Suprapubic skin (tissue), 4 donors: ENCODE results near the gene CHST11. TPM values are rescaled to one million over a fixed set of nuclear protein-coding genes. Genes with fewer than 3 reads are reported as not detected.

Source experiments
- DNase-seq, 2 donors: peaks; one replicate each; pipeline ENCODE4 v3.0.0-alpha.2; 2019; ENCODE audit warnings: low spot score in 2 of 2
- H3K27ac ChIP-seq: fragments of 200-600 bp; sonication (generic); one replicate; pipeline ENCODE4 v1.5.1; 2019
- H3K27me3 ChIP-seq: fragments of 200-600 bp; sonication (generic); one replicate; pipeline ENCODE4 v1.5.1; 2019
- H3K36me3 ChIP-seq: fragments of 200-600 bp; sonication (generic); one replicate; pipeline ENCODE4 v1.5.1; 2019
- H3K4me1 ChIP-seq: fragments of 200-600 bp; sonication (generic); one replicate; pipeline ENCODE4 v1.5.1; 2019
- H3K4me3 ChIP-seq: fragments of 200-600 bp; sonication (generic); one replicate; pipeline ENCODE4 v1.5.1; 2019; ENCODE audit warnings: mild to moderate bottlenecking
- H3K9me3 ChIP-seq: fragments of 200-600 bp; sonication (generic); one replicate; pipeline ENCODE4 v1.5.1; 2019
- EP300 ChIP-seq: sonication (generic); formaldehyde crosslinking; IDR thresholded peaks from one replicate; pipeline ENCODE4 v1.6.1; 2017; ENCODE audit warnings: antibody characterized with exemption
- POLR2A ChIP-seq, 2 donors: fragments of 450-650 bp; IDR thresholded peaks; one replicate each; pipeline ENCODE4 v1.6.1; 2017; ENCODE audit warnings: antibody characterized with exemption in 2 of 2, mild to moderate bottlenecking in 2 of 2, moderate library complexity in 2 of 2
- POLR2AphosphoS5 ChIP-seq, 3 donors: sonication (generic); formaldehyde crosslinking; IDR thresholded peaks; one replicate each; pipeline ENCODE4 v1.6.1; 2017; ENCODE audit warnings: antibody characterized with exemption in 3 of 3
- WGBS: methylation state at CpG from one replicate; pipeline ENCODE4 v1.1.5; 2018; 5-methylcytosine and 5-hydroxymethylcytosine counted together
- total RNA-seq, 4 donors: library from RNA; depleted of rRNA; stranded (reverse); fragments of >200 nt; gene quantifications; one replicate each; pipeline ENCODE4 v1.1.0, GENCODE V29; 2016
- TF ChIP-seq, protein P1 (sequence below), 2 donors: fragments of 200-600 bp in 1 of 2; fragments of 450-650 bp in 1 of 2; sonication (generic) in 1 of 2; IDR thresholded peaks; one replicate each; pipeline ENCODE4 v1.5.1; 2016 to 2019; ENCODE audit warnings: antibody characterized with exemption in 2 of 2, mild to moderate bottlenecking in 1 of 2, moderate library complexity in 1 of 2

Gene CHST11
- 1 to 10 TPM; 1.8 to 5.8 (median 3.8) TPM for total RNA-seq

DNA sequence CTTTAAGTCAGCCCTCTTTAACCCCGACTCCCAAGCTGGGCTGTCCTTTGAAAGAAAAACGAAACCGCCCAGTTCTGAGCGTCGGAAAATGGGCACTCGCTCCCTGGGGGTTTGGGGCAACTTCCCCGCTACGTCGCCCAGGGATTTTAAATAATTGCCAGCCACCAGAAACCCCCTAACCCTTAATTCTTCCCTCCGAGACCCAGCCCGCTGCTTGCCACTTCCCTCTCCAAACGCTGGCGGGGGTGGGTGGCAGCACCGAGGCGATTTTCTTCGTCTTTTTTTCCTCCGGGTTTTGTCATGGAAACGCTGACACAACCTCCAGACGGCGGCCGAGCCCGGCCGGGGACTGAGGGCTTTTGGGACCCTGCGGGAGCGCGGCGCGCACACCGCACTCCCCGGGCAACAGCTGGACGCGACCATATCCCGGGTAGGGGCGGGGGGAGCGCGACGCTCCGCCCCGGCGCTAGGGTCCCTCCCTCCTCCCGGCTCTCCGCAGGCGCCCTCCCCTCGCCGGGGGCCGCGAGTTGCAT is at the start of gene CHST11:
CHST11 (plus strand) TSS at position 532 of the 533 bp plus-strand sequence.
- Histone ChIP-seq H3K4me3 (peak within 1 kb of the TSS; percentile 65), H3K27me3 (peaks cover 11% of the 10 kb centered on the region), H3K27ac (peak within 1 kb of the TSS; percentile 85), H3K36me3 (no peaks in the 10 kb centered on the region), H3K9me3 (no peaks in the 10 kb centered on the region), H3K4me1 (peaks cover 35% of the 10 kb centered on the region)
- TF ChIP-seq POLR2AphosphoS5 (IDR thresholded peaks at IDR 0.05) (peak in 1 of 3 donors; percentile 24), POLR2A (IDR thresholded peaks at IDR 0.05) (no peak)
- TF ChIP-seq, protein P1, sequence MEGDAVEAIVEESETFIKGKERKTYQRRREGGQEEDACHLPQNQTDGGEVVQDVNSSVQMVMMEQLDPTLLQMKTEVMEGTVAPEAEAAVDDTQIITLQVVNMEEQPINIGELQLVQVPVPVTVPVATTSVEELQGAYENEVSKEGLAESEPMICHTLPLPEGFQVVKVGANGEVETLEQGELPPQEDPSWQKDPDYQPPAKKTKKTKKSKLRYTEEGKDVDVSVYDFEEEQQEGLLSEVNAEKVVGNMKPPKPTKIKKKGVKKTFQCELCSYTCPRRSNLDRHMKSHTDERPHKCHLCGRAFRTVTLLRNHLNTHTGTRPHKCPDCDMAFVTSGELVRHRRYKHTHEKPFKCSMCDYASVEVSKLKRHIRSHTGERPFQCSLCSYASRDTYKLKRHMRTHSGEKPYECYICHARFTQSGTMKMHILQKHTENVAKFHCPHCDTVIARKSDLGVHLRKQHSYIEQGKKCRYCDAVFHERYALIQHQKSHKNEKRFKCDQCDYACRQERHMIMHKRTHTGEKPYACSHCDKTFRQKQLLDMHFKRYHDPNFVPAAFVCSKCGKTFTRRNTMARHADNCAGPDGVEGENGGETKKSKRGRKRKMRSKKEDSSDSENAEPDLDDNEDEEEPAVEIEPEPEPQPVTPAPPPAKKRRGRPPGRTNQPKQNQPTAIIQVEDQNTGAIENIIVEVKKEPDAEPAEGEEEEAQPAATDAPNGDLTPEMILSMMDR (IDR thresholded peaks at IDR 0.05) = peak in 1 of 2 donors; percentile 31
- WGBS = 2% methylated on average over 32 of the region's 47 CpGs
- DNase-seq = peak; percentile 86 to 87

DNA sequence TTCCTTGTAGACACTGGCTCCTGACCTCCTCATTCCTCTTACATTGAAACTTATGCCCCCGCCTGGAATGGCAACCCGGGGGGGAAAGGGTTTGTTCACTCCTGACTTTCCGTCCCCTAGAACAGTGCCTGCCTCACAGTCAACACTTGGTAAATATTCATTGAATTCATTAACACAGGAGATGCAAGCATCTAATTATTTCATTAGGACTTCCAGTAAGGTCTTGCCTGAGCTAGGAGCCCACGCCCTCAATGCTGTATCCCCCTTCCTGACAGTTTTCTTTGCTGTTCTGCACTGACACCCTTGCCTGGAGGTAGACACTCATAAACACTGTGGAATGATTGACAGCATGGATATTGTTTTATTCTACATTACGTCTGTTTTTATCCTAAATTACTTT is 49.3 kb upstream of the CHST11 start:
- Histone ChIP-seq H3K4me1 (no peaks in the 10 kb centered on the region), H3K27me3 (no peaks in the 10 kb centered on the region), H3K36me3 (no peaks in the 10 kb centered on the region), H3K27ac (no peak overlapping the region), H3K9me3 (no peaks in the 10 kb centered on the region), H3K4me3 (no peak overlapping the region)
- 83% methylated on average over 5 of the region's 5 CpGs for WGBS
- DNase-seq = no peak
- TF ChIP-seq POLR2AphosphoS5 (IDR thresholded peaks at IDR 0.05) (no peak), POLR2A (IDR thresholded peaks at IDR 0.05) (no peak), EP300 (no peak)

DNA sequence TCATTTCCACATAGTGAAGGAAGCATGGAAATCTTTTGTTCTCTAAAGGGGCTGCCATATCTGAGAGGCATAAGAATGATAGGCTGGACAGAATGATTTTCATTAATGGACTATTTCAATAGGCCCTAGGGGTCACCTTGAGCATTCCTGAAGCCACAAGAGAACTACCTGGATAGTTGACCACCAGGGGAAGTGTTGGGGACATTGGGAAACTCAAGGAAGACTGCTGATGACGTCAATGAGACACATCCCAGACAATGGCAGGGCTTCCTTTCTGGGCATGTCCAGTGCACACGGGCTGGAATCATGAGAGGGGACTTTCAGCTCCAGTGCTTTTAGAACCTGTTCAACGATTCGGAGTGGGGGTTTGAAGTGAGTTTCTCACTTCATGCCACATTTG is 48.8 kb upstream of the CHST11 start:
- H3K27ac ChIP-seq = no peak overlapping the region
- TF ChIP-seq, protein P1 (IDR thresholded peaks at IDR 0.05) = no peak
- TF ChIP-seq EP300 = no peak
- no peak for TF ChIP-seq POLR2A (IDR thresholded peaks at IDR 0.05)
- no peak for TF ChIP-seq POLR2AphosphoS5 (IDR thresholded peaks at IDR 0.05)
- no peaks in the 10 kb centered on the region for H3K9me3 ChIP-seq
- no peak for DNase-seq
- H3K27me3 ChIP-seq = no peaks in the 10 kb centered on the region
- no peaks in the 10 kb centered on the region for H3K4me1 ChIP-seq
- H3K4me3 ChIP-seq = no peak overlapping the region
- H3K36me3 ChIP-seq = no peaks in the 10 kb centered on the region
- WGBS = 69% methylated on average over 4 of the region's 4 CpGs

DNA sequence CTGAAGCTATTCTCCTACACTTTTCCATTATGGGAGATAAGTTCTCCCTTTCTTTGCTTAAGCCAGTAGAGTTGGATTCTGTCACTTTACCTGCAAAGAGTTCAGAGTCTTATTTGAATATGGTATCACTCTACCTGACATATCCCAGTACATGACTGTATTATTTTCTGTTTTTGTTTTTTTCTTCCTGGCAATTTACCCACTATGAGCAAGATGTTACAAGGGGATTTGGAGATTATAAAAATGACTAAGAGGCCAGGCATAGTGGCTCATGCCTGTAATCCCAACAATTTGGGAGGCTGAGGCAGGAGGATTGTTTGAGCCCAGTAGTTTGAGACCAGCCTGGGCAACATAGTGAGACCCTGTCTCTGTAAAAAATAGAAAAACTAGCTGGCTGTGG is 46.4 kb upstream of the CHST11 start:
- Histone ChIP-seq H3K4me1 (no peaks in the 10 kb centered on the region), H3K27me3 (no peaks in the 10 kb centered on the region), H3K27ac (no peak overlapping the region), H3K4me3 (no peak overlapping the region), H3K9me3 (no peaks in the 10 kb centered on the region), H3K36me3 (no peaks in the 10 kb centered on the region)
- DNase-seq = no peak
- TF ChIP-seq POLR2A (IDR thresholded peaks at IDR 0.05) (no peak), EP300 (no peak), POLR2AphosphoS5 (IDR thresholded peaks at IDR 0.05) (no peak)
- TF ChIP-seq, protein P1 (IDR thresholded peaks at IDR 0.05) = no peak

DNA sequence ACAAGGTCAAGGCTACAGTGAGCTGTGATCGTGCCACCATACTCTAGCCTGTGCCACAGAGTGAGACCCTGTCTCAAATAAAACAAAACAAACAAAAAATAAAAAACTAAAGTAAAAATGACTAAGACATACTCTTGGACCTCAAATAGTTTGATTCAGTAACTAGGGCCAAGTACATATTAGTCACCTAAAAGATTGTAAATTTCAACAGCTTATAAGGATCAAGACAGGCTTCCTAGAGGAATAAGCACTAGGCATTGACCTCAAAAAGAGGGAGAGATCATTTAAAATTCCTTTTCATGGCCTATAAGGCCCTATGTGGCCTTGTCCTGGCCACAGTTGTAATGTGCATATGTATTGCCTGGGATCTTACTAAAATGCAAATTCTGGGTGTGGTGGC is 46.0 kb upstream of the CHST11 start:
- H3K4me1 ChIP-seq = no peaks in the 10 kb centered on the region
- no peaks in the 10 kb centered on the region for H3K9me3 ChIP-seq
- H3K27ac ChIP-seq = no peak overlapping the region
- WGBS = 88% methylated on average over 1 of the region's 1 CpG
- H3K4me3 ChIP-seq = no peak overlapping the region
- TF ChIP-seq POLR2A (IDR thresholded peaks at IDR 0.05) (no peak), EP300 (no peak), POLR2AphosphoS5 (IDR thresholded peaks at IDR 0.05) (no peak)
- TF ChIP-seq, protein P1 (IDR thresholded peaks at IDR 0.05) = no peak
- no peaks in the 10 kb centered on the region for H3K36me3 ChIP-seq
- H3K27me3 ChIP-seq = no peaks in the 10 kb centered on the region
- no peak for DNase-seq
